Stimulated activated naive CD4-positive, alpha-beta T cell (primary cell): Measurements from ENCODE around the gene C9orf85.
"Not testable (repeated sequence)": the region's sequence is repeated elsewhere in the genome, so short reads cannot be mapped to it uniquely, and the experiment has no call there.

ENCODE experiments used
- DNase-seq, 6 experiments: peaks; one replicate each; lab custom pipeline; 2025; lab: John Stamatoyannopoulos, UW

Gene C9orf85

DNA sequence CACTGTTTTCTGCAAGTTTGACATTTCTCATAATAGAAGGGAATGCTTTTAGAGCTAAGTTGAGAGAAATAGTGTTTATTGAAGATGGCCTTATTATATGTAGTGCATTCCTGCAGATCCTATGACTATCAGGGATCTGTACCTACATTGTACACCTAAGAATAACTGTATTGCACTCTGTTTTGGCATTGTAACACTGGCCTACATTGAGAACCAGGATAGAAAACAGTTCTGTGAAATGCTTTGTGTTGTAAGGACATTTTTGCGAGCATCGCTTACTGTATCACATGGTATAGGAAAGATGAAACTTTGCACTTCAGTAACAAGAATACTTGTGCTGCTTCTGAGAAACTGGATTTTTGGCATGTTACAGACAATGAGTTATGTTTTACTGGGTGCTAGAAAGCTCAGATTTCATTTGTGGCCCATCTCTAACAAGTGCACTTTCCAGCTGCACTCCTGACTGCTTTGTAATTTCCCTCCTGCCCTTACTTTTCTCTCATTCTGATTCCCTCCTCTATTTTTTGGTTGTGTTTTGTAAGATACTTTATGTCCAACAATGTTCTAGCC is 30.6 kb downstream of the C9orf85 start:
- no peak for DNase-seq

GRCh38 chr9:71944754-71945375 is 33.4 kb downstream of the C9orf85 start:
- no peak for DNase-seq

GRCh38 chr9:71954652-71955051 is 43.2 kb downstream of the C9orf85 start:
- DNase-seq: not testable (repeated sequence)

- DNase-seq: no peak
Observed at GRCh38 chr9:71955300-71955915, 44.0 kb downstream of the C9orf85 start.

- DNase-seq: no peak
Observed at GRCh38 chr9:71962328-71962727, 50.9 kb downstream of the C9orf85 start.

- DNase-seq: not testable (repeated sequence)
Observed at GRCh38 chr9:71963471-71963996, 52.1 kb downstream of the C9orf85 start.

GRCh38 chr9:71965403-71965802 is 54.0 kb downstream of the C9orf85 start:
- no peak for DNase-seq

DNA sequence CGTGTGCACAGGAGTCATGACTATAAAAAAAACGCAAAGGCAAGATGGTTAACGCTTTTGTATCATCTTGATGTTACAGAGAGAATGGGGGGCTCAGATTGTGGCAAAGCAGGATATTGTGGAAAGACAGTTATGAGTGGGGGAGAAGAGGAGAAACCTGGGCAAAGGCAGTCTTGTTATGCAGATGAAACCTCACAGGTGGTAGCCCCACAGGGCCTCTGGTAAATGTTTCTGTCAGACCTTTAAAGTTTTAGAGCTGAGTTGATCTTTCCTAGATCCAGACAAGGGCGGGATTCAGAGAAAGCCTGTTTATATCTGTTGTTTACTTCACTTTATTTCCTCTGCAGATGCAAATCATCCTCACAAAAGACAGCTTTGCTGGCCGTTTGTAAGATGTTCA is 55.2 kb downstream of the C9orf85 start:
- DNase-seq: no peak

- no peak for DNase-seq
Observed at GRCh38 chr9:71968541-71969090, 57.2 kb downstream of the C9orf85 start.

DNA sequence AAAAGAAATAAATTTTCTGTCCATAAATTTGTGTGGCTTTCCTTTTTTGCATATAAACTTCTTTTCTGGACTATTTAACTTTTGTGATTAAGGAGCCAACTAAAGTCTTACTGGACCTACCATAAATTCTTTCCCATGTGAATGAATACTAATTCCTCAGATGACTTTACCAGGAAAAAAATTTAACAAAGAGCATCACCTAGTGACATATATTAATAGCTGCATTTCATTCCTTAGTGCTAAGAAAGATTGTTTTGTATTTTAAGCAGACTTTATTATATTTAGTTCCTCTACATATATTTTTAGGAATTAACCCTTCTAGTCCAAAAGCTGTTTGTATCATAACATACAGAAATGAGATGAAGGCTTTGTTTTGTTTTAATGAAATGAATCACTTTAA is 64.4 kb downstream of the C9orf85 start:
- DNase-seq: no peak

DNA sequence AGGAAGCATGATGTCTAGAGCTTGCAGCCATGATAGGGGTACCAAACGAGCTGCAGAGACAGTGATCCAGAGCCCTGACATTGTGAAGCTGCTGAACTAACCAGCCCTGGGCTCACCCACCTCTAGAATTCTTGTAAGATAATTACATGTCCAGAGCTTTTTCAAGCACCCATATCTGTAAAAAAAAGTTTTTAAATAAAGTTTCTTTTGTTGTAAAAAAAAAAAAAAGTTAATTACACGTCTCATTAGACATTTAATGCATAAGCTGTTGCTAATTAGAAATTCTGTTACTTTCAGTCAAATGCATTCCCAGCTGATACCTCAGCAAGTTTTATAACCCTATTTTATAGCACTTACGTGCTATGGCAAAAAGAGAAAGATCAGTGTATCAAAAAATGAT is 65.6 kb downstream of the C9orf85 start:
- no peak for DNase-seq

DNA sequence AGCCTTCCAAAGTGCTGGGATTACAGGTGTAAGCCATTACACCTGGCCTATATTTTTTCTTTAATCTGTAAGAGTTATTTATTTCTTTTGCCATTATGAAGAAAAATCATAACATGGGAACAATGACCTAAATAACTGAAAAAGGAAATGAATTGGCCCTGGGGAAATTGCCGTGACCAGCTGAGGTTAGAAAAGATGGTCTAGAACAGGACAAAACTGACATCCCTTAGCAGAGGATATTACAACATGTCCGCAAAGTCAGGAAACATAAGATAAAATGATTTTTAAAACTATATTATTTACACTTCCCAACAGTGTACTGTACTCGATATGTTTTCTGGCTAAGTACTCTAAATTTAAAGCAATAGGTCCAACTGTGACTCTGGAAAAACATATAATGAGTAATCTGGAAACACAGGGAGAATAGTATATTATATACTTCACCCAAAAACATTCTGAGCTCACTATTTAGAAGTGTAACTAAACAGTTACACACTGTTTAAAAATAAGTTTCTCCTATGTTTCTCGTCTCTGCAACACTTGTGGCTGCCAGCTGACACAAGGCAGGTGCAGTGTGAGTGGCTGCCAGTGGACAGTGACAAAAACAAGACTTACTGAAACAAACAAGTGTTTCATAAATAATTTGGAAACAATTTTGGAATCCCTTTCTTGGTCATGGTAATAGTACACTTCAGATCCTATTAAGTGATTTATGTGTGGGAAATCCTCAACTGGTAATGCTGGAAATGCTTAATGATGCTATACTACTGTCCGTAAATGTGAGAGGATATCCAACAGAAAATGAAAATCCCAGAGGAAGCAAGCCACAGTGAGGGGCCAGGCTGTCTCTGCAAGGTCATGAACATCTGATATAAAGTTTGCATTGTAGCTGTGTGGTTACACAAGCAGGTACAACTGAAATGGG is 69.1 kb downstream of the C9orf85 start:
- no peak for DNase-seq

DNA sequence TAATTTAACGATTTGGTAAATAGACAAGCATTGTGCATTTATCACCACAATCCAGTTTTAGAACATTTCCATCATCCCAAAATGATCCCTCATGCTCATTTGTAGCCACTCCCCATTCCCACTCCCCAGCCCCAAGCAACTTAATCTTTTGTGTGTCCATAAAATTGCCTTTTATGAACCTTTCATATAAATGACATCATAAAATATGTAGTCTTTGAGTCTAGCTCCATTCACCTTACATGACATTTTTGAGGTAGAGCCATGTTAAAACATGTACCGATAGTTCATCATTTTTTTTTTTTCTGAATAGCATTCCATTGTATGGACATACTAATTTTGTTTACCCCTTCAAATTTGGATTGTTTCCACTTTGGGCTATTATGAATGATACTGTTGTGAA is 70.5 kb downstream of the C9orf85 start:
- no peak for DNase-seq

DNA sequence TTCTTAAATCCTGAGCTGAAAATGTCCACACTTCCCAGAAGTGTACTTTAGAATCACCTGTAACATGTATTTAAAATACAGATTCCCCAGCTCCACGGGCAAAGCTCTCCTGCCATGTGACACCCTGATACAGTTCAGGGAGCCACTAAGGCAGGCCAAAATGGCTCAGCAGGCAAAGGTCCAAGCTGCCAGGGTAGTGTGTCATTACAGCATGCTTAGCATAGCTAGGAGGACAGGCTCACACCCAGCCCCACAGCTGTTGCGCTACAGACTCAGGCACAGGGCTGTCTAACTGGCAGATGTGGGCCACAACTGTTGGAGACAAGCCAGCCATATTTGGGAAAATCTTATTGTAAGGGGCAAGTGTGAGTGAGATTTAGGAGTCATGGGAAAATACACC is 73.0 kb downstream of the C9orf85 start:
- no peak for DNase-seq

- DNase-seq: no peak
Observed at GRCh38 chr9:71984831-71985281, 73.4 kb downstream of the C9orf85 start.

DNA sequence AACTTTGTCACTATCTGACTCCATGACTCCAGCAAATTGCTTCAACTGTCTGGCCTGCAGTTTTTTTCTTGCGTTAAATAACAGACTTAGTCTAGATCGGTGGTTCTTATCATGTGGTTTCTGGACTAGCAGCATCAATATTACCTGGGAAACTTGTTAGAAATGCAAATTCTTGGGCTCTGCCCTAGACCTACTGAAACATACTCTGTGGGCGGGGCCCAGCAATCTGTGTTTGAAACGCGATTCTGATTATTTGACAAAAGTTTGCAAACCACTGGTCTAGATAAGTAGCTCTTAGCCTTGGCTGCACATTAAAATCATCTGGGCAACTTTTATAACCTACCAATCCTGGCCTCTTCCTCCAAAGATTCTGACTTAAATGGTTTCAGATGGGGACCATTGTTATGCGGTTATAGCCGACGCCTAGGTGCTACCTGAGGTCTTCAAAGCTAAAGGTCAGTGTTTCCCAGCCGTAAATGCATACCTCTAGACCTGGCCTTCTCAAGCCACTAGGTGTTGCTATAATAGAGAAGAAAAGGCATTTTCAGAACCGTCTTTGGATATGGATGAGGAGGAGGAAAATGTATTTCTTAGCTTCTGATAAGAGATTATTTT is 74.0 kb downstream of the C9orf85 start:
- no peak for DNase-seq

DNA sequence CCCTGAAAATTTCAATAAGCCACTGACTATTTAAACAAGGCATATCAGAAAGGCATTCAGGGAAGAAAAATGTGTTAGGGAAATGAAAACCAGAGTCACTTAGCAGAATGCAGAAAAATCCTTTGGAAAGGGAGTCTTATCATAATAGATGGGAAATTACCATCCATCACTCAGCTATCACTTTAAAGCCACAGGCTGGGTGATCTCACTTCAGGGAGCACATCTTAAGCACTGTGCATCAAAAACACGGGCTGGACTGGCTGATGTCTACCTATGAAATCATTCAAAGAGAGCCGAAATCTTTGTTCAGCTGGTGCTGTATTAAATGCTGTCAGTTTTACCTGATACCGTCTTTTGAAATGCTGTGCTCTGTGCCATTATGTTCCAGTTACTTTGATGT is 75.5 kb downstream of the C9orf85 start:
- DNase-seq: no peak

- no peak for DNase-seq
Observed at GRCh38 chr9:71987471-71988371, 76.3 kb downstream of the C9orf85 start.

DNA sequence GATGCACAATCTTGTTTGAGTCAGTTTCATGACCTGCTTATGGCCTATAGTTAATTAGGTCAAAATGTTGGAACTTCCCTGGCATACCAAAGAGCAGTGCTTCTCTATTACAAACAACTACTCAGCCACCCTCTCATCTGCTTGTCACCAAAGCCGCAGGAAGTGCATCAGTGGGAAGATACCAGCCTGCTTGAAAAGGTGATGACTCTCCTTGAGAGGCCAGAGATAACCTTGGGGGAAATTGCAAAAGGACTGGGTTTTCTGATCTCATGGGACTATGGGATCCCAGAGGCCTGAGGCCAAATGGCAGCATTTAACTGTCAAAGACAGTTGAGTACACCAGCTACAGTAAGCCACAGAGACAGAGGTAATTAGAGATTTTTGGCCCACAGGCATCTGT is 79.0 kb downstream of the C9orf85 start:
- DNase-seq: no peak

DNA sequence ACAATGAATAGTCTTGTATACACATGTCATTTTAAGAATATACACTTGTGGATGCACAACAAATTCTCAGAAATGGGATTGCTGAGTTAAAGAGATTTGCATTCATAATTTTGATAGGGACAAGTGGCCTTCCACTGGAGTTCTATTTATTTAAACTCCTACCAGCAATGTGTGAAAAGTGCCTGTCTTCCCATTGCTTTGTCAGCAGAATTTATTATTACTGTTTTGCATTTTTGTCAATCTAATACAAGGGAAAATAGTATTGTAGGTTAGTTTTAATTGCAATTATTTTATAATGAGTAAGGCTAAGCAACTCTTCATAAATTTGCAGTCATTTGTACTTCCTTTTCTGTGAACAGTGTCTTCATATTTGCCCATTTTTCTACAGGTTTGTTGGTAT is 94.0 kb downstream of the C9orf85 start:
- DNase-seq: no peak

- DNase-seq: no peak
Observed at GRCh38 chr9:72006501-72006900, 95.1 kb downstream of the C9orf85 start.
